ENCODE data around the gene CBR4. TPM values are rescaled to one million over a fixed set of nuclear protein-coding genes. Genes with fewer than 3 reads are reported as not detected.
"Not testable (repeated sequence)": the region's sequence is repeated elsewhere in the genome, so short reads cannot be mapped to it uniquely, and the experiment has no call there.

Gene CBR4
- total RNA-seq, 1 experiment from 2014 or later, result 9.3 TPM

DNA sequence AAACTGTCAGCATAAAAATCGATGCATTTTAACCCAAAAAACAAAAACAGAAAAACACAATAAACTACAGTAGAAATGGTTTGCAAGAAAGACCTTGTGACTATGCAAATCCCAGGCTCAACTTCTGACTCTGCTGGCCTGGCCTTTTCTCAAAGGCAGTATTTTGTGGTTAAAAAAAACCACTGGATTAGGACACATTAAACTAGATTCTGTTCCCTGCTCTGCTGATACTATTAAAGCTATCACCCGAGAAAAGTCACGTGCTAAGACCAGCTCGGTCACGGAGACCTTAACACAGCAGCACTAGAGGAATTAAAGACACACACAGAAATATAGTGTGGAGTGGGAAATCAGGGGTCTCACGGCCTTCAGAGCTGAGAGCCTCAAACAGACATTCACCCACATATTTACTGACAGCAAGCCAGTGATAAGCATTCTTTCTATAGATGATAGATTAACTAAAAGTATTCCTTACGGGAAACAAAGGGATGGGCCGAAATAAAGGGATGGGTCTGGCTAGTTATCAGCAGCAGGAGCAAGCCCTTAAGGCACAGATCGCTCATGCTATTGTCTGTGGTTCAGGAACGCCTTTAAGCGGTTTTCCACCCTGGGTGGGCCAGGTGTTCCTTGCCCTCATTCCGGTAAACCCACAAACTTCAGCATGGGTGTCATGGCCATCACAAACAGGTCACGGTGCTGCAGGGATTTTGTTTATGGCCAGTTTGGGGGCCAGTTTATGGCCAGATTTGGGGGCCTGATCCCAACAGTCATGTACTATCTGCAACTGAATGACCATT, 16.1 kb downstream of the CBR4 start:
- DNase-seq (ENCODE audit: low read depth), result peak; percentile 83

DNA sequence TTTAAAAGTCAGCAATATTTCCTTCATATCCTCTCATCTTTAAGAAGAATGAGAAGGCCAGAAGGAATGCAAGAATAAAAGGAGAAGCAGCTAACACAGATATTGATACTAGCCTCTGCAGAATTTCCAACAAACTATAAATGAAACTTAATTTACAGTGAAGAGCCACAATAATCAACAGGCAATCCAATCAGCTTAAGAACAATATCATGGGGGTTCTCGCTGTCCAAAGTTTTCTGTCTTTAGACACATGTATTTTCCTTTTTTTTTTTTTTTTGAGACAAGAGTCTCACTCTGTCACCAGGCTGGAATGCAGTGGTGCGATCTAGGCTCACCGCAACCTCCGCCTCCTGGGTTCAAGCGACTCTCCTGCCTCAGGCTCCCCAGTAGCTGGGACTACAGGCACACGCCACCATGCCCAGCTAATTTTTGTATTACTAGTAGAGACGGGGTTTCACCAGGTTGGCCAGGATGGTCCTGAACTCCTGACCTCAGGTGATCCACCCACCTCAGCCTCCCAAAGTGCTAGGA, 17.0 kb downstream of the CBR4 start:
- DNase-seq (ENCODE audit: low read depth), result peak; percentile 57

DNA sequence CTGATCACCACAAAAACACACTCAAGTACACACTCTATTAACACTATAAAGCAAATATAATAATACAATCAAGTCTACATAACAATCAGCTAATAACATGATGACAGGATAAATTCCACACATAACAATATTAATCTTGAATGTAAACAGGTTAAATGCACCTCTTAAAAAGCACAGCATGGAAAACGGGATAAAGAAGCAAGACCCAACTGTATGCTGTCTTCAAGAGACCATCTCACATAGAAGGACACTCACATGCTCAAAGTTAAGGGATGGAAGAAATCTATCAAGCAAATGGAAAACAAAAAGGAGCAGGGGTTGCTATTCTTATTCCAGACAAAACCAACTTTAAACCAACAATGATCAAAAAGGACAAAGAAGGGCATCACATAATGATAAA, 28.1 kb downstream of the CBR4 start:
- no peak for DNase-seq (ENCODE audit: low read depth)

DNA sequence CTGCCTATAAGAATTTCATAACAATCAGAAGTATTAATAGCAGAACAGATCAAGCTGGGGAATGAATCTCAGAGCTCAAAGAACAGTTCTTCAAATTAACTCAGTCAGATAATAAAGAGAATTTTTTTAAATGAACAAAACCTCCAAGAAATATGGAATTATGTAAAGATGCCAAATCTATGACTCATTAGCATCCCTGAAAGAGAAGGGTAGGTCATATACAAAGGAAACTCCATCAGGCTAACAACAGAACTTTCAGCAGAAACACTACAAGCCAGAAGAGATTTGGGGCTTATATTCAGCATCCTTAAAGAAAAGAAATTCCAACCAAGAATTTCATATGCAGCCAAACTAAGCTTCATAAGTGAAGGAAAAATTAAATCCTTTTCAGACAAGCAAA, 28.6 kb downstream of the CBR4 start:
- no peak for DNase-seq (ENCODE audit: low read depth)

DNA sequence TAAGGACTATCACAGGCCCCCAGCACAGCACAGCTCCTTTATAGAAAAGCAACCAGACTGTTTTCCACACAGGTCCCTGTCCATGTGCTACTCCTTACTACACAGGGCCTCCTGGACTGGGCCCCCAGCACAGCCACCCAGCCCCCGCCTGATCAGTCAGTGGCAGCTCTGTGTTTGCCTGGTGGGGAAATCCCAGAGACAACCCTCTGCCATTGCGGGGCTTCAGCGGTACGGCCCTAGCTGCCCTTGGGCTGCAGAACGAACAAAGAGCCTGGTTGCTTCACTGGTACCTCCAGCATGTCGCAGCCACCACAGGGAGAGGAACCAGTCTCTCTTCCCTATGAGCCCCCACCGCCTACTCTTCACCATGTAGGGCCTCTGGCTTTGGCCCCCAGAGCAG, 30.7 kb downstream of the CBR4 start:
- DNase-seq (ENCODE audit: low read depth), result peak; percentile 36

DNA sequence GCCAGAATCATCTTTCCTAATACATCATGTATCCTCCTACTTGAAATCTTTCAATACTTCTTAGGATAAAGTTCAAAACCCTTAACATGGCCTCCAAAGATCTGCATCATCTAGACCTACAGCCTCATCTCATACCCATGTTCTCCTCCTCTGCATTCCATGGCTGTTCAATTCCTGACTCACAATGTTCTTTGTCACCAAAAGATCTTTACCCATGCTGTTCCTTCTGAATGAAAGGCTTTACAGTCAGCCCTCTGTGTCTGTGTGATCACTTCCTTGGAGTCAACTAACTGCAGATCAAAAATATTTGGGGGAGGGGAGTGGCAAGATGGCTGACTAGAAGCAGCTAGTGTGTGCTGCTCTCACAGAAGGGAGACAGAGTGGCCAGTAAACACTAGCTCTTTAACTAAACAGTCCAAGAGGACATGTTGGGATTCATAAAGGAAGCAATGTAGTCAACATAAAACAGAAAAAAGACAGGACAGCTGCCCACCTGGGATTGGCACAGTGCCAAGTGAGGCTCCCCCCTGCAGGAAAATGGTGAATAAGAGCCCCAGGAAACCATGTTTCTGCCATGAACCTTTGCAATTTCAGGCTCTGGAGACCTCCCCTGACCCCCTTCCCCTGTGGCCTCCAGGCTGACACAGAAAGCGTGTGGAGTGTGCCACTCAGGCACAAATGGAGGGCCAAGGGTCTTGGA, 31.9 kb downstream of the CBR4 start:
- DNase-seq (ENCODE audit: low read depth), result peak; percentile 23

DNA sequence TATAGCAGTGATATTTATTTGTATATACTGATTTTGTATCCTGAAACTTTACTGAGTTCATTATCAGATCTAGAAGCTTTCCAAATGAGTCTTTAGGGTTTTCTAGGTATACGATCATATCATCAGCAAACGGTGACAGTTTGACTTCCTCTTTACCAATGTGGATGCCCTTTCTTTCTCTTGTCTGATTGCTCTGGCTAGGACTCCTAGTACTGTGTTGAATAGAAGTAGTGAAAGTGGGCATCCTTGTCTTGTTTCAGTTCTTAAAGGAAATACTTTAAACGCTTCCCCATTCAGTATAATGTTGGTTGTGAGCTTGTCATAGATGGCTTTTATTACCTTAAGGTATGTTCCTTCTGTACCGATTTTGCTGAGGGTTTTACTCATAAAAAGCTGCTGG, 37.5 kb downstream of the CBR4 start:
- no peak for DNase-seq (ENCODE audit: low read depth)

DNA sequence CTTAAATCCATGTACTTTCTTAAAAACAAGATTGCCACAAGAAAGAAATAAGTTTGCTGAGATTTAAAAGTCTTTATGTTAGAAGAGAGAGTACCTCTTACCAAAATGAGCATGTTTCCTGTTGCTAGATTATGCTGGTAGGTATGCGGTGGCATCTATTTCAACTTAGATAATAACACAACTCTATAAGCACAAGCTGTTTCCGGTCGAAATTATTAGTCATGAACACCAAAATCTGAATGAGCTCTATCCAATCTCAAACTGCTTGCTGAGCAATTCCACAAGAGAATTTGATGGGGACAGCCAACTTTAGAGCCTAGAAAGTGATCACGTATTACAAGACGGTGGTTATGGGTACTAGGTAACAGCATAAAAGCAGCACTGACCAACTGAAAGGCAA, 49.3 kb downstream of the CBR4 start:
- no peak for DNase-seq (ENCODE audit: low read depth)

DNA sequence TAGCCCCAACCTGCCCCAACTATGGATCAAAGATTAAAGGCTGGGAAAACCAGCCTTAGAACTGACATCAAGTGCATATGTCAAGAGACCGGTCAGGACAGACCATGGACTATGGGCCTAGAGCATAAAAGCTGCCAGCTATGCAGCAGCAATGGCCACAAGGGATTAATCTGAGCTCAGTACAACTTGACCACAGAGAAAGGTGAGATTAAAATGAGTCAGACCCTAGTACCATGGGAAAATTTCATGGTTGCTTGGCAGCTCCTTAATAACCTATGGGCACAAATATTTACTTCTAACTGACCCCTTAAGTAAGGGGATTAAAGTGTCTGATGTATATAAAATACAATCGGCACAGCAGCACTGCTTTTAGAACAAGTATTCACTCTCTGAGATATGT, 54.4 kb downstream of the CBR4 start:
- DNase-seq (ENCODE audit: low read depth), result peak; percentile 26

DNA sequence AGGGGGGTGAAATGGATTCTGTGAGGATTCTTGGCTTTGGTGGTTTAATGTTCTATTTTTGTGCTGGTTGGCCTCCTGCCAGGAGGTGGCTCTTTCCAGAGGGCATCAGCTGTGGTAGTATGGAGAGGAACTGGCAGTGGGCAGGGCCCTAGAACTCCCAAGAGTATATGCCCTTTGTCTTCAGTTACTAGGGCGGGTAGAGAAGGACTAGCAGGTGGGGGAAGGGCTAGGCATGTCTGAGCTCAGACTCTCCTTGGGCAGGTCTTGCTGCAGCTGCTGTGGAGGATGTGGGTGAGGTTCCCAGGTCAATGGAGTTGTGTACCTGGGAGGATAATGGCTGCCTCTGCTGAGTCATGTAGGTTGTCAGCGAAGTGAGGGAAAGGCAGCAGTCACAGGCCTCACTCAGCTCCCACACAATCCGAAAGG, 57.2 kb downstream of the CBR4 start:
- not testable (repeated sequence) for DNase-seq (ENCODE audit: low read depth)

DNA sequence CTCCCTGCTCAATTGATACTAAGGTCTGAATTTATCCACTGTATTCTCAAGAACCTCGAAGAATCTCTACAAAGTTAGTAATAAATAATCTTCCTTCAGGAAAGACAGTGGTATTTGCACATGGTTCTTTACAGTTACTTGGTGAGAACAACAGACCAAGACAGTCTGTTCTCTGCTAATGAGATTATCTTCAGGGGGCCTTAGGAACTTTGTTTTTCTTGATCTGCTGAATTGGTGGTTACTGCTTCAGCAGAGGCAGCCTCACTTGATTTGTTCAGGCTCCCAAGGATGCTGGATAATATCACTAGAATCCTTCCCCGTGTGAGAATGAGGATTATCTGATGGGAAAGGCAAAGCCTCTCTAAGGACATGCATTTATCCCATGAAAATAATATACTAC, 64.8 kb downstream of the CBR4 start:
- no peak for DNase-seq (ENCODE audit: low read depth)

DNA sequence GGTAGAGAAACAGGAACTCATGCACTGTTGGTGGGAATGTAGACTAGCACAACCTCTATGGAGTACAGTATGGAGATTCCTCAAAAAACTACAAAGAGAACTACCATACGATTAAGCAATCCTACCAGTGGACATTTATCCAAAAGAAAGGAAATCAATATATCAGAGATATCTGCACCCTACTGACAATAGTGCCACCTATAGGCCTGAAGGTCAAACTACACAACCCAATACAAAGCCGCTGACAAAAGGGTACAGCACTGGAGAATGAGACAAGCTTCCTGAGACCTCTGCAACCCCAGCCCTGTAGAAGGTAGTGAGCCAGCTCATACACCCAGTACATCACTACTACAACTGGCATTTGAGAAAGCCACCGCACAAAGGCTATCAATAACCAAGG, 67.1 kb downstream of the CBR4 start:
- DNase-seq (ENCODE audit: low read depth), result peak; percentile 15

Measured in RPMI7951 (cell line).